AG04449 (cell line): Measurements from ENCODE around the gene GABBR2.
"Not testable (repeated sequence)": the region's sequence is repeated elsewhere in the genome, so short reads cannot be mapped to it uniquely, and the experiment has no call there.

Experiments used
- CTCF ChIA-PET: fragments of 350-600 bp; formaldehyde crosslinking; extraction: SDS; loops from one replicate; lab custom pipeline; 2021; ENCODE audit warnings: antibody characterized with exemption; lab: Yijun Ruan, JAX
- POLR2A ChIA-PET: fragments of 400-600, 350-600 bp; formaldehyde crosslinking; extraction: SDS; loops from one replicate; lab custom pipeline; 2020; ENCODE audit warnings: antibody characterized with exemption, inconsistent platforms; lab: Yijun Ruan, JAX
- DNase-seq: peaks from one replicate; pipeline ENCODE4 v3.0.0-alpha.2; 2010; ENCODE audit warnings: low read depth, low spot score
- H3K4me3 ChIP-seq: 2 replicates; pipeline ENCODE4 v1.5.1; 2011; ENCODE audit warnings: low read depth, mild to moderate bottlenecking, control low read depth, low read length
- TF ChIP-seq, protein P1 (sequence below): IDR thresholded peaks from one replicate; pipeline ENCODE4 v1.5.1; 2011; ENCODE audit warnings: mild to moderate bottlenecking, moderate library complexity, low read length, control low read depth, inconsistent platforms; ENCODE audit not compliant: insufficient read depth; ENCODE audit errors: missing control alignments

GABBR2 gene

DNA sequence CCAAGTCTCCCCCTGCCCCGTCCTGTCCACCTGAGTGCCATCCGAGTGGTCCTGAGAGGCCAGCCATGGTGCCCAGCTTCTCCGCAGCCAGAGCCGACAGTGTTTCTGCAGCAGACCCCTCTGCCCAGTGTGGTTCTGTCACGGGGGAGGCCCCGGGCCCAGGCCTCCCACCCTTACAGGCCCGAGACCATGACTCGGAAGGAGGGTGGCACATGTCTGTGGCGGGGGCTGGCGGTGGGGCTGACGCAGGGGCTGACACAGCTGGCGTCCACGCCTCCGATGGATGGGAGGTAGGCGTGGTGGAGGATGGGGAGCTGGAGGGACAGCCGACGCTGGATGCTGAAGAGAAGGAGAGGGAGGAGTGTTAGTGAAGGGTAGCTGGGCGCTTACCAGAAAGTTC, 418.3 kb downstream of the GABBR2 start:
- TF ChIP-seq, protein P1, sequence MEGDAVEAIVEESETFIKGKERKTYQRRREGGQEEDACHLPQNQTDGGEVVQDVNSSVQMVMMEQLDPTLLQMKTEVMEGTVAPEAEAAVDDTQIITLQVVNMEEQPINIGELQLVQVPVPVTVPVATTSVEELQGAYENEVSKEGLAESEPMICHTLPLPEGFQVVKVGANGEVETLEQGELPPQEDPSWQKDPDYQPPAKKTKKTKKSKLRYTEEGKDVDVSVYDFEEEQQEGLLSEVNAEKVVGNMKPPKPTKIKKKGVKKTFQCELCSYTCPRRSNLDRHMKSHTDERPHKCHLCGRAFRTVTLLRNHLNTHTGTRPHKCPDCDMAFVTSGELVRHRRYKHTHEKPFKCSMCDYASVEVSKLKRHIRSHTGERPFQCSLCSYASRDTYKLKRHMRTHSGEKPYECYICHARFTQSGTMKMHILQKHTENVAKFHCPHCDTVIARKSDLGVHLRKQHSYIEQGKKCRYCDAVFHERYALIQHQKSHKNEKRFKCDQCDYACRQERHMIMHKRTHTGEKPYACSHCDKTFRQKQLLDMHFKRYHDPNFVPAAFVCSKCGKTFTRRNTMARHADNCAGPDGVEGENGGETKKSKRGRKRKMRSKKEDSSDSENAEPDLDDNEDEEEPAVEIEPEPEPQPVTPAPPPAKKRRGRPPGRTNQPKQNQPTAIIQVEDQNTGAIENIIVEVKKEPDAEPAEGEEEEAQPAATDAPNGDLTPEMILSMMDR, result no peak
- POLR2A ChIA-PET, result no interaction called here

DNA sequence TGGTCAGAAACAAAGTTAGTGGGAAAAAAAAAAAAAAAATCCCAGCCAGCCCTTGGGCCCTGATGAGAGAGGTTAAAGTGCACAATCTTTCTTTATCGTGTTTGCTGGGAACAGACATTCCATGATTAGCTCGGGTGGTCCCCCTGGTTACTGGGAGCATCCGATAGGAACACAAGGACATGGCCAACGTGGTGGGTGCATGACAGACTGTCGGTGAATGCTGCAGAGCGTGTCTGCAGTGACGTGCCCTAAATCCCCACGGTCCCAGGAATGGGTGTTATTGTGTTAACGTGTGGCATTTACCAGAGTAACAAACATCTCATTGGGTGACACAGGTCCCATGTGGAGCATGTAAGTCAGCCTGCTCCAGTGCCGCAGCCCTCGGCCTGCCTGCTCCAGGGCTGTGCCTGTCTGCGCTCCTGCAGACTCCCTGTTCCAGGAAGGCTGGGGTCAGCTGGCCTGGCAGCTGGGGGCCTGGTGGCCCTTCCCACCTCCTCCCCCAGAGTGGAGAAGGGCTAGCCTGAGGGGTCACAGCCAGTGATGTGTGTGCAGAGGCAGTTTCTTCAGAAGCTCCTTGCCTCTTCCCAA, 419.0 kb downstream of the GABBR2 start:
- ChIA-PET POLR2A (no interaction called here), CTCF (interaction anchor here (0.7 to 2.5 kb wide), 5 partner anchors 10 to 486 kb away, joined by 3 to 10 read pairs (median 6); no protein-coding TSS in a partner anchor)
- TF ChIP-seq, protein P1, result no peak
- DNase-seq, result no peak
- no peak overlapping the region for H3K4me3 ChIP-seq

More for the DNA sequence above, 418.3 kb downstream of the GABBR2 start:
- DNase-seq, result no peak
- H3K4me3 ChIP-seq, result no peak overlapping the region
- CTCF ChIA-PET, result interaction anchor here (0.8 to 2.5 kb wide), 3 partner anchors 9 to 485 kb away, joined by 3 to 10 read pairs (median 6); no protein-coding TSS in a partner anchor

DNA sequence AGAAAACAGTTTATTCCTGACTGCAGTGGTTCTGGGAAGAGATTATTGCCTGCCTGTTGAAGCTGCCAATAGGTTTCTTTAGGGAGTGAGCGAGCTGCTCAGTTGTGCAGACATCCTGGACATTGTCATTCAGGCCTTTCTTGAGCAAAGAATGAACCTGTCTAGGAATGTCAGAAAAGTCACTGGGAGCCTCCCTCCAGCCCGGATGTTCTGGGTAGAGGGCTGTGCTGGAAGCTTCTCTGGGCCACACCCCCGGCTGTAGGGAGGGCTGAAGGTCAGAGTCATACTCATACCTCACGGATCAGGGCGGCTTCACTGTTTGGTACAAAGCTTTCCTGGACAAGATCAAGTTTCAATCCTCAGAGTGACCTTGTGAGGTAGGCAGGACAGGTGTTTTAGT, 419.9 kb downstream of the GABBR2 start:
- CTCF ChIA-PET, result interaction anchor here (1.4 kb wide), 2 partner anchors 26 to 487 kb away, joined by 3 to 6 read pairs; no protein-coding TSS in a partner anchor
- POLR2A ChIA-PET, result no interaction called here
- no peak overlapping the region for H3K4me3 ChIP-seq
- TF ChIP-seq, protein P1, result no peak
- DNase-seq, result no peak

DNA sequence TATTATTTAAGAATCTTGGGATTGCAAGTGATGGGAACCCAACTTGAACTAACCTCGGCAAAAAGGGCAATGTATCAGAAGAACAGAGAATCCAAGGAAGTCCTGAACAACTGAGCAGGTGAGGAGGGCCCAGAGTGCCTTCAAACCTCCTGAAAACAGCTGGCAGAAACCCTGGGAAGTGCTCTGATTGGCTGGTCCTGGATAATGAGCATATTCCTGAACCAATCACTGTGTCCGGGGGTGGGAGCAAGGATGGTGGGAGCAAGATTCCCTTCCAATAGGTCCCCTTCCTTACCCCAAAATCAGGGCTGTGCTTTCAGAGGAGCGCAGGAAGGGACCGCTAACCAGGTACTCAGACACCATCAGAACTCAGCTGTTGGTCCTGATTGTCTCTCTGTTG, 421.4 kb downstream of the GABBR2 start:
- no peak overlapping the region for H3K4me3 ChIP-seq
- TF ChIP-seq, protein P1, result no peak
- ChIA-PET CTCF (interaction anchor here (1.0 to 2.2 kb wide), 3 partner anchors 25 to 365 kb away, joined by 3 to 6 read pairs (median 3); partner anchors contain the start of gene TRMO), POLR2A (no interaction called here)
- DNase-seq, result no peak

DNA sequence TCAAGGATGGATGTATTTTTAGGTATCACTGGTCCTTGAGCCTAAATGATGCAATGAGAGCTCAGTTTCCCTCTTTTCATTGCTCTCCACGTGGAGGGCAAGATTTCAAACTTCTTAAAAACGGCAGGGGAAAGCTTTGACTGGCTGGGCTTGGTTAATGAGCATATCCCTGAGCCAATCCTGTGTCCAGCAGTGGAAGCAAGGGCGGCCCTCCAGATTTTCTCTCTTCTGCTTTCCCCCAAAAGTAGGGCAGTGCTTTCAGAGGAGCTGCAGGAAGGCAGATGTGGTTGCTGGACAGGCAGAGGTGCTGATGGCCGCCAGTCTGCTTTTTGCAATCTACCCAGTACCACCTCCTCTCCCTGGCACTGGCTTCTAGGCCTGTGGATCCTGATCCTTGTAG, 423.3 kb downstream of the GABBR2 start:
- POLR2A ChIA-PET, result interaction anchor here (0.6 kb wide), 1 partner anchor 770 kb away, joined by 3 read pairs; no protein-coding TSS in a partner anchor
- CTCF ChIA-PET, result interaction anchor here (1.0 to 2.2 kb wide), 3 partner anchors 21 to 491 kb away, joined by 3 to 6 read pairs (median 3); no protein-coding TSS in a partner anchor
- no peak overlapping the region for H3K4me3 ChIP-seq
- TF ChIP-seq, protein P1, result no peak
- no peak for DNase-seq

DNA sequence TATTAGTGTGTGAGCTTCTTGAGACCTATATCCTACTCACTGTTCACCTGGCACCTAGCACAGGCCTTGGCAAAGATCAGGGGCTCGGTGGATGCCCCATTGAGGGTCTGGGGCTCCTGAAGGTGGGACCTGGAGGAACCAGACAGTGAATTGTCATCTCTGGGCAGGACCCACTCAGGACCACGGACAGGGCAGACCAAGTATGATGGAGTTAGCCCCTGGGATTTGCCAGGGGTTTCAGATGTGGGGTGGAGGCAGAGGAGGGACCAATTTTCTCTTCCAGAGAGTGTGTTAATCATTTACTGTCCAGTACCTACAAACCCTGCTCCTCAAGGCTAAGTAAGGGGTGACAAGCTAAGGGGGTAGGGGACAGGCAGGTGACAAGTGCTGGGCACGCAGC, 424.0 kb downstream of the GABBR2 start:
- H3K4me3 ChIP-seq, result no peak overlapping the region
- ChIA-PET CTCF (interaction anchor here (1.0 to 1.2 kb wide), 3 partner anchors 21 to 491 kb away, joined by 3 to 4 read pairs (median 3); no protein-coding TSS in a partner anchor), POLR2A (interaction anchor here (0.6 kb wide), 1 partner anchor 770 kb away, joined by 3 read pairs; no protein-coding TSS in a partner anchor)
- no peak for DNase-seq
- TF ChIP-seq, protein P1, result no peak

DNA sequence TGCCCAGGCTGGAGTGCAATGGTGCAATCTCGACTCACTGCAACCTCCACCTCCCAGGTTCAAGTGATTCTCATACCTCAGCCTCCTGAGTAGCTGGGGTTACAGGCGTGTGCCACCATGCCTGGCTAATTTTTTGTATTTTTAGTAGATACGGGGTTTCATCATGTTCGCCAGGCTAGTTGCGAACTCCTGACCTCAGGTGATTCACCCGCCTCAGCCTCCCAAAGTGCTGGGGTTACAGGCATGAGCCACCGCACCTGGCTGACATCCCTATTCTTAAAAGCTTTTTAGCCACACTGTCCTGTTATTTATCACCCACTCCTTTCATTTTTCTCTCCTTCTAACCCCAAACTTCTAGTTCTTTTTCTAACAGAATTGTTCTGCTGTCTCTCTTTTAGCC, 425.6 kb downstream of the GABBR2 start:
- DNase-seq, POLR2A ChIA-PET, H3K4me3 ChIP-seq: not testable (repeated sequence)
- CTCF ChIA-PET, result interaction anchor here (1.0 kb wide), 1 partner anchor 493 kb away, joined by 4 read pairs; no protein-coding TSS in a partner anchor
